IMR-90 (cell line): ENCODE data around the gene TENT5C. TPM values are rescaled to one million over a fixed set of nuclear protein-coding genes. Genes with fewer than 3 reads are reported as not detected.

Experiments
- ATAC-seq: fragments of 200-7000 bp; cut with Tn5 transposase; 2 replicates; pipeline ENCODE4 v1.9.1; 2020; ENCODE audit warnings: low read depth, mild to moderate bottlenecking, moderate library complexity
- BruUV-seq: library from RNA; stranded (reverse); fragments of 400-500 nt; replicated peaks from 2 replicates; lab custom pipeline; 2021; lab: Mats Ljungman, UMichigan
- CTCF ChIA-PET: fragments of 300-600 bp; formaldehyde crosslinking; extraction: SDS; loops from one replicate; lab custom pipeline; 2021; ENCODE audit warnings: antibody characterized with exemption; lab: Yijun Ruan, JAX
- POLR2A ChIA-PET: fragments of 300-600 bp; sonication (Branson Sonifier 250); formaldehyde crosslinking; loops from one replicate; lab custom pipeline; 2022; ENCODE audit warnings: antibody characterized with exemption; ENCODE audit not compliant: unreplicated experiment; lab: Charles Lee
- DNase-seq: peaks from one replicate; pipeline ENCODE4 v3.0.0; 2013
- H2AFZ ChIP-seq: replicated peaks from 2 replicates; pipeline ENCODE3; 2013; ENCODE audit warnings: low read length, mild to moderate bottlenecking; ENCODE audit not compliant: poor library complexity
- H2AK5ac ChIP-seq: 2 replicates; pipeline ENCODE4 v1.6.1; 2013; ENCODE audit warnings: low read depth, low read length, inconsistent platforms
- H2AK9ac ChIP-seq: replicated peaks from 2 replicates; pipeline ENCODE3; 2013; ENCODE audit warnings: mild to moderate bottlenecking, low read depth, low read length, moderate library complexity; ENCODE audit not compliant: poor library complexity
- H2BK120ac ChIP-seq: 2 replicates; pipeline ENCODE4 v1.6.1; 2013; ENCODE audit warnings: low read depth, low read length, inconsistent platforms
- H2BK15ac ChIP-seq: 3 replicates; pipeline ENCODE4 v1.6.1; 2013; ENCODE audit warnings: low read depth, low read length, inconsistent platforms
- H2BK20ac ChIP-seq: 2 replicates; pipeline ENCODE4 v1.6.1; 2013; ENCODE audit warnings: low read depth, mild to moderate bottlenecking, inconsistent platforms, low read length, moderate library complexity
- H2BK5ac ChIP-seq: 2 replicates; pipeline ENCODE4 v1.6.1; 2013; ENCODE audit warnings: mild to moderate bottlenecking, low read depth, low read length, inconsistent platforms; ENCODE audit not compliant: poor library complexity, severe bottlenecking
- H3K14ac ChIP-seq: replicated peaks from 2 replicates; pipeline ENCODE4 v1.6.1; 2013; ENCODE audit warnings: low read depth, low read length, inconsistent platforms
- H3K18ac ChIP-seq: 2 replicates; pipeline ENCODE4 v1.6.1; 2013; ENCODE audit warnings: low read depth, low read length, control low read depth
- H3K23ac ChIP-seq: 2 replicates; pipeline ENCODE4 v1.6.1; 2013; ENCODE audit warnings: low read depth, low read length, inconsistent platforms
- H3K27ac ChIP-seq: 2 replicates; pipeline ENCODE4 v1.5.1; 2013; ENCODE audit warnings: mild to moderate bottlenecking, control low read depth, low read length; ENCODE audit not compliant: insufficient read depth
- H3K27me3 ChIP-seq: 2 replicates; pipeline ENCODE4 v1.6.1; 2013; ENCODE audit warnings: low read length; ENCODE audit not compliant: control insufficient read depth, insufficient read depth
- H3K36me3 ChIP-seq: 2 replicates; pipeline ENCODE4 v1.6.1; 2013; ENCODE audit warnings: low read length, mixed read lengths; ENCODE audit not compliant: control insufficient read depth, insufficient read depth
- H3K4ac ChIP-seq: 2 replicates; pipeline ENCODE4 v1.6.1; 2013; ENCODE audit warnings: low read depth, low read length, inconsistent platforms
- H3K4me1 ChIP-seq: 2 replicates; pipeline ENCODE4 v1.6.1; 2013; ENCODE audit warnings: low read length, mixed read lengths; ENCODE audit not compliant: control insufficient read depth, insufficient read depth
- H3K4me2 ChIP-seq: 2 replicates; pipeline ENCODE4 v1.6.1; 2013; ENCODE audit warnings: low read depth, mild to moderate bottlenecking, control low read depth, low read length, moderate library complexity
- H3K4me3 ChIP-seq: 2 replicates; pipeline ENCODE4 v1.5.1; 2013; ENCODE audit warnings: low read depth, mild to moderate bottlenecking, control low read depth, low read length, moderate library complexity; ENCODE audit not compliant: insufficient read depth
- H3K56ac ChIP-seq: 2 replicates; pipeline ENCODE4 v1.6.1; 2013; ENCODE audit warnings: low read length, inconsistent platforms; ENCODE audit not compliant: insufficient read depth; ENCODE audit errors: extremely low read depth
- H3K79me1 ChIP-seq, 2 experiments: 2 replicates each; pipeline ENCODE4 v1.6.1; 2013; ENCODE audit warnings: low read length in 2 of 2, inconsistent platforms in 1 of 2, low read depth in 1 of 2
- H3K9ac ChIP-seq: 2 replicates; pipeline ENCODE4 v1.6.1; 2013; ENCODE audit warnings: low read depth, low read length, control low read depth
- H3K9me1 ChIP-seq: 2 replicates; pipeline ENCODE4 v1.6.1; 2013; ENCODE audit warnings: low read length, inconsistent platforms; ENCODE audit not compliant: insufficient read depth
- H3K9me3 ChIP-seq: 2 replicates; pipeline ENCODE4 v1.6.1; 2013; ENCODE audit warnings: low read length; ENCODE audit not compliant: control insufficient read depth, insufficient read depth
- H4K20me1 ChIP-seq: 2 replicates; pipeline ENCODE4 v1.6.1; 2013; ENCODE audit warnings: low read length, inconsistent platforms; ENCODE audit not compliant: insufficient read depth
- H4K5ac ChIP-seq: 2 replicates; pipeline ENCODE4 v1.6.1; 2013; ENCODE audit warnings: mild to moderate bottlenecking, low read depth, low read length, control low read depth
- H4K8ac ChIP-seq, 2 experiments: 2 replicates each; pipeline ENCODE4 v1.6.1; 2013; ENCODE audit warnings: low read depth in 2 of 2, low read length in 2 of 2, control low read depth in 1 of 2, inconsistent platforms in 1 of 2
- H4K91ac ChIP-seq: 2 replicates; pipeline ENCODE4 v1.6.1; 2013; ENCODE audit warnings: low read depth, low read length, inconsistent platforms; ENCODE audit not compliant: insufficient read depth
- CHD1 ChIP-seq: IDR thresholded peaks from 2 replicates; pipeline ENCODE4 v1.6.1; 2012; ENCODE audit warnings: low read depth, low read length, improper control_type of control experiment
- MAZ ChIP-seq: IDR thresholded peaks from 2 replicates; pipeline ENCODE4 v1.6.1; 2012; ENCODE audit warnings: low read depth, mild to moderate bottlenecking, low read length, improper control_type of control experiment, moderate library complexity, borderline replicate concordance
- MXI1 ChIP-seq: IDR thresholded peaks from 2 replicates; pipeline ENCODE4 v1.6.1; 2012; ENCODE audit warnings: low read depth, mild to moderate bottlenecking, low read length, moderate library complexity, borderline replicate concordance
- RCOR1 ChIP-seq: IDR thresholded peaks from 2 replicates; pipeline ENCODE4 v1.6.1; 2012; ENCODE audit warnings: mild to moderate bottlenecking, low read length, improper control_type of control experiment; ENCODE audit not compliant: insufficient replicate concordance
- RFX5 ChIP-seq: IDR thresholded peaks from 2 replicates; pipeline ENCODE4 v1.8.0; 2012; ENCODE audit warnings: low read depth, mild to moderate bottlenecking, low read length, moderate library complexity
- WGBS, 2 experiments: methylation state at CpG; one replicate each; pipeline versions ENCODE4 v1.1.5 to v1.1.7; 2013; ENCODE audit warnings: missing lambda C conversion rate in 2 of 2; ENCODE audit not compliant: insufficient read length in 1 of 2; ENCODE audit errors: extremely low coverage in 2 of 2; 5-methylcytosine and 5-hydroxymethylcytosine counted together
- dilution Hi-C: fragments of 300-500 bp; cut with HindIII; formaldehyde crosslinking; loops from one replicate; pipeline ENCODE4 v1.14.3; 2018; ENCODE audit warnings: low sequenced_read_pairs; ENCODE audit not compliant: unreplicated experiment
- in situ Hi-C: fragments of 300-500 bp; cut with MboI; formaldehyde crosslinking; loops from 3 replicates; pipeline ENCODE4 v1.14.3; 2019; ENCODE audit warnings: low sequenced_read_pairs, inconsistent platforms, mixed read lengths
- intact Hi-C: fragments of 100-400 bp; cut with micrococcal nuclease; formaldehyde crosslinking; loops from 2 replicates; pipeline ENCODE4 v1.10.0; 2022
- polyA plus RNA-seq, 3 experiments: library from polyadenylated mRNA; depleted of rRNA; stranded (reverse); fragments of >200 nt; gene quantifications; 2 replicates each; pipeline ENCODE4 v1.2.3, GENCODE V29; 2012; ENCODE audit warnings: low replicate concordance in 1 of 3
- total RNA-seq: library from RNA; depleted of rRNA; stranded (reverse); fragments of >200 nt; gene quantifications from 2 replicates; pipeline ENCODE4 v1.2.3, GENCODE V29; 2012

Gene TENT5C
- total and polyA plus RNA-seq, 2 of the 4 experiments (the other 2 are of a cell fraction) = 1.5 to 4.1 TPM

- 0 out of 2 replicates have a peak overlapping the region, but pooled peaks have one; percentile 14 for H3K14ac ChIP-seq
- H3K56ac ChIP-seq = no peak overlapping the region
- no peak overlapping the region for H2AFZ ChIP-seq
- peak overlapping the region; percentile 30; the same call in 1 of the 2 replicates for H2BK120ac ChIP-seq
- H3K27me3 ChIP-seq = no peaks in the 10 kb centered on the region
- H3K79me1 ChIP-seq = no peaks in the 10 kb centered on the region
- in situ Hi-C loops = no loop called here
- H4K20me1 ChIP-seq = no peaks in the 10 kb centered on the region
- 100% methylated on average over 2 of the region's 4 CpGs; no CpG with 5 or more reads in 1 of the 2 experiments for WGBS, 2 experiments
- 0 out of 2 replicates have a peak, but pooled peaks cover 4% of the 10 kb centered on the region for H3K9me1 ChIP-seq
- no peak overlapping the region for H3K27ac ChIP-seq
- H3K4me1 ChIP-seq = peaks cover 11% of the 10 kb centered on the region
- ATAC-seq = no peak
- no TSS peak for BruUV-seq
- H3K36me3 ChIP-seq = no peaks in the 10 kb centered on the region
- H4K5ac ChIP-seq = no peak overlapping the region
- no peak overlapping the region for H2BK15ac ChIP-seq
- no peak overlapping the region for H2AK5ac ChIP-seq
- no peaks in the 10 kb centered on the region; the same call in 1 of the 2 replicates for H3K9me3 ChIP-seq
- no peak overlapping the region for H3K4me2 ChIP-seq
- no peak overlapping the region for H2BK5ac ChIP-seq
- H3K4ac ChIP-seq = no peak overlapping the region
- no peak overlapping the region for H2AK9ac ChIP-seq
- ChIA-PET POLR2A (no interaction called here), CTCF (interaction anchor here (1.3 kb wide), 1 partner anchor 12 kb away, joined by 3 read pairs; no protein-coding TSS in a partner anchor)
- H3K18ac ChIP-seq = no peak overlapping the region
- H3K4me3 ChIP-seq = no peak overlapping the region
- TF ChIP-seq CHD1 (no peak), RCOR1 (no peak), MXI1 (no peak), MAZ (no peak), RFX5 (no peak)
- intact Hi-C loops = no loop called here
- H4K91ac ChIP-seq = no peak overlapping the region
- H3K9ac ChIP-seq = no peak overlapping the region
- dilution Hi-C loops = no loop called here
- no peak overlapping the region for H3K23ac ChIP-seq
- no peak for DNase-seq
- no peak overlapping the region for H2BK20ac ChIP-seq
- H4K8ac ChIP-seq = no peak overlapping the region; a peak in 1 of 4 replicates
Observed at GRCh38 chr1:117653195-117653594, 47.3 kb downstream of the TENT5C start.
